SH-SY5Y (cell line): Measurements from ENCODE around the gene CEBPG.

Source experiments
- GATA2 ChIP-seq: IDR thresholded peaks from 2 replicates; pipeline ENCODE4 v1.6.1; 2011; ENCODE audit warnings: mild to moderate bottlenecking, low read depth, low read length
- GATA3 ChIP-seq: IDR thresholded peaks from 2 replicates; pipeline ENCODE4 v1.6.1; 2011; ENCODE audit warnings: low read depth, mild to moderate bottlenecking, low read length, moderate library complexity

DNA sequence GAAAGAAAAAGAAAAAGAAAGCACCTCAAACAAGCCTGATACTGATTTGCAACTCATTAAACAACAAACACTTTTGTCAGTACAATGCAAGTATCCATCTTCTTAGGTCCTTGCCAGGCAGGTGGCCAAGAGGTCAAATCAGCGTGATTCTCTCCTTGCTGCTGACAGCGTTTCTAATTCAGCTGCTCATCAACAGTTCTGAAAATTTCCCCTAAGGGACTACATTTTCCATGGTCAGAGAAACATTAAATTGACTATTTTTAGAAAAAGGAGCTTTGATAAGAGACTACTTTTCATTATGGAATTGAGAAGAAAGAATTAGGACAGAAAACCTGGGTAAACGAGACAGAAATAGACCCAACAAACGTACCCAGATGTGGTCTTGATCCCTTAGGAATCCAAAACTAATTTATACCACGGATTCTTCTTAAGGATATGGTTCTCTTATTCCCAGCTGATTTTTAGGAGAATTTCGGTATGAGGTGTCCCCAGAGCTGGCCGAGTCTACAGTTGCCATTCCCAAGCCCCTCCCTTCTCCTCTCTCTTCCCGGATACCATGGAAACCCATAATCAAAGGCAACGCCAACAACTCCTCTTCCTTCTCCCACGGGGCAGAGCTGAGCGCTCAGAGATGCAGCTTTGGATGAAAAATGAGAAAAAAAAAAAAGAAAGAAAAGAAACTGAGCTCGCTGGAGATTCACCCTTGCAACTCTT lies 29.5 kb upstream of the CEBPG start:
- TF ChIP-seq GATA2 (no peak), GATA3 (no peak)
